Right hindlimb (tissue), 1 donor: ENCODE measurements around the gene GPX3.

Experiments used
- DNase-seq: peaks from one replicate; pipeline ENCODE4 v3.0.0-alpha.2; 2018

The GPX3 gene

DNA sequence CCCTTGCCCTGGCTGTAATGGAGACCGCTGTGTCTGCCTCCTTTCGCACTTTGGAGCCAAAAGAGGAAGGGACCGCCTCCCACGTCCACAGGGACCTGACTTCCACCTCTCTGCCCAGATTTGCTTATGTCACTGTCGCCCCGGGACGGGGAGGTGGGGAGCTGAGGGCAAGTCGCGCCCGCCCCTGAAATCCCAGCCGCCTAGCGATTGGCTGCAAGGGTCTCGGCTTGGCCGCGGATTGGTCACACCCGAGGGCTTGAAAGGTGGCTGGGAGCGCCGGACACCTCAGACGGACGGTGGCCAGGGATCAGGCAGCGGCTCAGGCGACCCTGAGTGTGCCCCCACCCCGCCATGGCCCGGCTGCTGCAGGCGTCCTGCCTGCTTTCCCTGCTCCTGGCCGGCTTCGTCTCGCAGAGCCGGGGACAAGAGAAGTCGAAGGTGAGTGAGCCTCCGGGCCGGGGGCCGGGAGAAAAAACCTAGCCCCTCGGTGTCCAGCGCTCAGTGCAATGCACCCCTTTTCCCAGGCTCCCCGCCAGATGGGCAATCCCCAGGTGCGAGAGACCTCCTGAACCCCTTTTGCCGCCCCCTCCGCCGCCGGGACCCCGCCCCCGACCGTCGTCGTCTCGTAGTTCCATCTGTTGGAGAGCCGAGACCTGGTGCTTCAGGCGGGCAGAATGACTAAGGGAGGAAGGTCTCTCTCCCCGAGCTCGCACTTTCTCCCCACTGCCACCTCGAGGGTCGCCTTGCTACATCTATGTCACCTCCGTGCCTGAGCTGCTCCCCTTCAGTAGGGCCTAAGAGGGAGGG is at the start of gene GPX3:
GPX3 (plus strand) TSS at position 288 of the 807 bp plus-strand sequence; CDS start at position 352, 64 bp downstream.
- peak; percentile 89 for DNase-seq

DNA sequence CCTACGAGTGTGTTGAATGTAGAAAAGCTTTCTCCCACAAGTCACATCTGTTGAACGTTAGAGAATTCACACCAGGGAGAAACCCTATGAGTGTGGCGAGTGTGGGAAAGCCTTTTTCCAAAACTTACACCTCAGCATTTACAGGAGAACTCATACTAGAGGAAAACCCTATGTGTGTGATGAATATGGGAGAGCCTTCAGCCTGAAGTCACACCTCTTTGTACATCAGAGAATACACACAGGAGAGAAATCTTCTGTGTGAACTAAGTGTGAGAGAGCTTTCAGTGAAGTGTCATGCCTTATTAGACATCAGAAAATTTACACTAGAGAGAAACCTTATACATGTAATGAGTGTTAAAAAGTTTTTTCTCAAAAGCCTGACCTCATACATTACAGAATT is 41.8 kb upstream of the GPX3 start:
- no peak for DNase-seq

DNA sequence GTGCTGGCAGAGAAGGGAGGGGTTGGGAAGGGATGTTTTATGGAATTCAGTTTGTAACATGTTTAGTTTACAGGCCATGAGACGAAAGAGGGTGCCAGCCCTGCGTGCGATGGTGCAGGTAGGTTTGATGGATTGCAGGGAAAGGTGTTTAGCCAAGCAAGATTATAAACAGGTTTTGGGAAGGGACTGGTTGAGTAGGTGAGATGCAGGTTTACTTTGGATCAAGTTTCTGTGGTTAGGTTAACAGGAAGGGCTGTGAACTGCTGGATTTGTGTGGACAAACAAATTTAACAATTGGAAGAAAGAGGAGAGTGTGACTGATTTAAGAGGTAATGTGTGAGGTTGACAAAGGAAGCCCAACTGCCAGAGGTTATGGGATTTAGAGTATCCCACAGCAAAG is 32.6 kb upstream of the GPX3 start:
- no peak for DNase-seq

GRCh38 chr5:150989695-150990094 is 30.7 kb upstream of the GPX3 start:
- no peak for DNase-seq

DNA sequence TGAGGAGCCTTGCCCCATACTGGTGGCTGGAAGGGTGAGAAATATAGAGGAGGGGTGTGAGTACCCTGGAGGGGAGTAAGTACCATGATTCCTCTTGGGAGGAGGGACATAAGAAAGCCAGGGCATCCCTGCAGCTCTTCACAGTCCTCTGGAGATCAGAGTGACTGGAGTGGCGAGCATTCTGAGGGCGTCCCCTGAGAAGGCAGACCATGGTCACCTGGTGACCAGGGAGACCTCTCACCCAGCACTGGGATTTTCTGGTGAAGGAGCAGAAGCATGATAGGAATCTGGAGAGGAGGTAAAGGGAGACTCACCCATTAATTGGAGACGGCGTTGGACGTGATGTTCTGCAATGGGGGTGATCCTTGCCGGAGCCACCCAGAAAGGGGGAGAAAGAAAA is 27.7 kb upstream of the GPX3 start:
- no peak for DNase-seq

DNA sequence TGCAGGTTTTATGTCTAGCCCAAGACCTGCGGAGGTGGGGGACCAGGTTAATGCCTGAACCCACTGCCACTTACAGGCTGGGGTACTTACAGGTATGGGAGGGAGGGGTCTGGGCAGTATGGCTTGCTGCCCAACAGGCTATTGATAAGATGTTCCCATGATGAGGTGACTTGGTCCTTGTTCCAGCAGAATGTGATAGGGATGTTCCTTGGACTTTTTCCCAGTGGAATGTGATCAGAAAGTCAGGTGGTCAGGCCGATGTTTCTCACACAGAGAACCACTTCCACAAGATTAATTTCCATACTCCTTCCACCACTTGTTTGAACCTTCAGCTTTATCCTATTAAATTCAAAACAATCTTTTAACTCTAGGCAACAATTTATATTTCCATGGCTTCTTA is 27.0 kb upstream of the GPX3 start:
- no peak for DNase-seq

- DNase-seq: no peak
Measured at GRCh38 chr5:150993826-150994412, 26.5 kb upstream of the GPX3 start.

DNA sequence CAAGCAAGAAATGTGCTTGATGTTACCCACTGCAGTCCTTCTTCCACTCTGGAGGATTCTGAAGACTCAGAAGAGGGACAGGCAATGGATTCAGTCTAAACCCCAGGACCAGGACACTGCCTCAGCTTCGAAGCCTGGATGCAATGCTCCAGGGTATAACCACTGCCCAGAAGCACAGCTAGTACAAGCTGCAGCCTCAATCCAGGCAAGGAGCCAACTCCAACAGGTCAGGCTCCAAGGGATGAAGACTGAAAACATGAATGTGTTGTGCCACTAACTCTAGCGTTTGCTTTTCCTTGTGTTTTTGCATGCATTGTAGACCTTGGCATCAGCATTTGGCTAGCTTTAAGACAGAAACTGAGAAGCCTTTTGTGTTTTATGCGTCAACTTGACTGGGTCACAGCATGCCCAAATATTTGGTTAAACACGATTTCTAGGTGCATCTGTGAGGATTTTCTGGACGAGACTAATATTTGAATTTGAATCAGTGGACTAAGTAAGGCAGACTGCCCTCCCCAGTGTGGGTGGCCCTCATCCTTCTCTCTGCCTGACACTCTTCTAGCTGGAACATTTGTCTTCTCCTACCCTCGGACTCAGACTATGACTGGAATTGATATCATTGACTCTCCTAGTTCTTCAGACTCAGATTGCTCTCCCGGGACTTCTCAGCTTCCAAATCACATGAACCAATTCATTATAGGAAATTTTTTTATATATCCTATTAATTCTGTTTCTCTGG is 20.5 kb upstream of the GPX3 start:
- DNase-seq: peak; percentile 50

GRCh38 chr5:151001436-151001835 is 19.0 kb upstream of the GPX3 start:
- no peak for DNase-seq

- no peak for DNase-seq
Measured at GRCh38 chr5:151002250-151002649, 18.1 kb upstream of the GPX3 start.

GRCh38 chr5:151002681-151003502 is 17.5 kb upstream of the GPX3 start:
- no peak for DNase-seq

- DNase-seq: no peak
Measured at GRCh38 chr5:151003503-151003860, 16.9 kb upstream of the GPX3 start.

DNA sequence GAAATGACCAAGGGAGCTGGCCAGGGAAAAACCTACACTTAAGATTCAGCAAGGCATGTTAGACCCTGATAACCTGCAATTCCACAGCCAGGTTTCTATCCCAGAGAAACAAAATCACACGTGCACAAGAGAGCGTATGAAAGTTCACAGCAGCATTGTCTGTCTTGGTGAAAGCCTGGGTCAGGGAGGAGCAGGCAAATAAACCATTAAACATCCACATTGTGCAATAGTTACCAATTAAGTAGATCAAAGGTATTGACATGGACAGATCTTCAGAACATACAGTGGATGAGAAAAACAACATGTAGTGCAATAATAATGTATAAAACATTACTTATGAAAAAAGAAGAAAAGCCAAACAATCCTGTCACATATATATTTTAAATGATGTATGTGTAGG is 15.9 kb upstream of the GPX3 start:
- DNase-seq: no peak

DNA sequence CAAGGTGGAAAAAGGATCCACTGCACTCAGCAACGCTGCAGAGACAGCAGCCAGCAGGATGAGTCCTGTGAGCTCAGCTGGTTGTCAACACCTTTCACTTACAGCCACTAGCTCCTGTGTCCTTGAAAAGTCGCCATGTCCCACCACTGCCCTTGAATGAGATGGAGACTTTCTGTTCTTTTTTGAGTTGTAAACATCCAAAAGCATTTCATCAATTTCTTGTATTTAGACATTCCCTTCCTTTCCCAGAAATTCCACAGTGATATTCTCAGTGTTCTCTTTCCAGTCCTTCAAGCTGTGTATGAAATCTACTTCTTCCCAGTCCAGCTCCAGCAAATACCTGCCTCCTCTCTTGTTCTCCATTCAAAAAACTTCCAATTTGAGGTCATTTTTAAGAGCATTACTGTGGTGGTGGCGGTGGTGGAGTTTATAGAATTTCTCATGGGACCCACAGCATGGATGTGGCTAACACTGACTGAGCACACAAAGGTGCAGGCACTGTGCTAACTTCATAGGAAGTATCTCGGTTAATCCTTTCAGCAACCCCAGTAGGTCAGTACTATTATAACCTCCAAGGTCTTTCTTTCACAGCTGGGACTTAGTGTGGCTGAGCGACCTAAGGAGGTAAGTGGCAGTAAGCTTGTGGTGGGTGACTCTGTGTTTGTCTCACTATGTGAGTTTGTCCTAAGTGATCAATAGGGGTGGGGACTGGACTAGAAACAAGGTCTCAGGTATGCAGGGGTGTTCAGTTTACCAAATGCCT is 15.0 kb upstream of the GPX3 start:
- peak; percentile 60 for DNase-seq

GRCh38 chr5:151005950-151006576 is 14.3 kb upstream of the GPX3 start:
- peak; percentile 93 for DNase-seq

DNA sequence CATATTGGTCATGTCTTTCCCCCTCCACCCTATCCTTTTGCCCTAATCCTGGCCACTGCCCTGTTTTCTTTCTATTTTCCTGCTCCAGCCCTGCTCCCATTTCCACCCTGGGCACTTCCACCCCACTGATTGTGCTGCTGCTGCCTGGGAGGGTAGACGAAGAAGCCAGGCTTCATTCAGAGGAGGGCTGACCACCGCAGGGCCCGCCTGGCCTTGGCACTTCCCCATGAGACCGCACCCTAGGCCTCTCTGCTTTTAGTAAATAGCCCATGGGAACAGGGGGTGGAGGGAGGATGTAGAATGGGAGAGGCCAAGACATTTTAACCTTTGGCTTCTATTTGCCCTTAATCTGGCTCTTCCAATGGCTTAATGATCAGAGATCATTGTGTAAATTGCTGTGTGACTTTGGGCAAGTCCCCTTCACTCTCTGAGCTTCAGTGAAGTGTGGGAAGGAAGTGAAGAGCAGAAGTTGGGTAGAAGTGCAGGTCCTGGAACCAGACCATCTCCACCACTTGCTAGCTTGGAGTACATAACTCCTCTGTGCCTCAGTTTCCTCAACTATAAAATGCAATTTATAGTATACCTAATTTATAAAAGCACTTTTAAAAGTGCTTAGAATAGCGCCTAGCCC is 13.6 kb upstream of the GPX3 start:
- DNase-seq: no peak

- DNase-seq: no peak
Measured at GRCh38 chr5:151007430-151008209, 12.8 kb upstream of the GPX3 start.

- no peak for DNase-seq
Measured at GRCh38 chr5:151008210-151008491, 12.2 kb upstream of the GPX3 start.

DNA sequence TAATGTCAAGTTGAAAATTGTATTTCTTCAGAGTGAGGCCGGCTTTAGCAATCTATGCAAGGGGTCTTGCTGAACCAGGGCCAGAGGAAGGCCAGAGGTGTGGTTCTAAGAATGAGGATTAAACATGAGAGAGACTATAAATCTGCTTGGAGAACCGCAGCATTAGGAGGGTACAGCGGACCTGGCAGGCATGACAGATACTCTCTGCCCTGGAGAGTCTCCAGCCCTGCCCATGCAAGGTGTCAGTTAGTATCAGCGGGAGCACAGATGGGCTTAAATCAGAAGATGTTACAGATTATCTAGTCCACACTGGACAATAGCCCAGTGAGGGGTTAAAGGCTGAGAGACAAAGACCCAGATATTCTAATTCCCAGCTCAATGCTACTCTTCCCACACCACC is 11.5 kb upstream of the GPX3 start:
- DNase-seq: no peak

- DNase-seq: no peak
Measured at GRCh38 chr5:151012862-151013261, 7.5 kb upstream of the GPX3 start.
